ENCODE results near the gene SIN3B. TPM values are rescaled to one million over a fixed set of nuclear protein-coding genes. Genes with fewer than 3 reads are reported as not detected.

The SIN3B gene
- total RNA-seq, 2 donors from 2014 or later: 57.9 to 79.8 TPM

GRCh38 chr19:16825312-16826052 lies 3.7 kb upstream of the SIN3B start:
- Histone ChIP-seq H3K36me3 (no peaks in the 10 kb centered on the region), H3K9me3 (no peaks in the 10 kb centered on the region), H3K4me3 (peak overlapping the region; percentile 74), H3K27ac (peak overlapping the region in 1 of 2 donors; percentile 37), H3K27me3 (replicated peaks; ENCODE audit: insufficient read depth) (no peaks in the 10 kb centered on the region), H3K4me1 (ENCODE audit: control insufficient read depth in 1 of 2, low read depth in 2 of 2) (peaks cover 0 to 33% of the 10 kb centered on the region in 2 donors)
- DNase-seq (ENCODE audit: low spot score) (no peak), ATAC-seq (ENCODE audit: insufficient number of reproducible peaks, low FRiP score, low read depth) (peak; percentile 46)
- TF ChIP-seq CTCF (IDR thresholded peaks at IDR 0.05): no peak

GRCh38 chr19:16829822-16830289 lies 658 bp downstream of the SIN3B start:
- Histone ChIP-seq H3K4me1 (ENCODE audit: control insufficient read depth in 1 of 2, low read depth in 2 of 2) (peaks cover 0 to 29% of the 10 kb centered on the region in 2 donors), H3K27me3 (replicated peaks; ENCODE audit: insufficient read depth) (no peaks in the 10 kb centered on the region), H3K9me3 (no peaks in the 10 kb centered on the region), H3K4me3 (peak overlapping the region; percentile 91), H3K36me3 (peaks cover 26% of the 10 kb centered on the region), H3K27ac (peak overlapping the region; percentile 40 to 51)
- ATAC-seq (ENCODE audit: insufficient number of reproducible peaks, low FRiP score, low read depth) (no peak), DNase-seq (ENCODE audit: low spot score) (no peak)
- no peak for TF ChIP-seq CTCF (IDR thresholded peaks at IDR 0.05)

- ATAC-seq (ENCODE audit: insufficient number of reproducible peaks, low FRiP score, low read depth): no peak
- no peak for TF ChIP-seq CTCF (IDR thresholded peaks at IDR 0.05)
- Histone ChIP-seq H3K4me1 (ENCODE audit: control insufficient read depth in 1 of 2, low read depth in 2 of 2) (peaks cover 0 to 23% of the 10 kb centered on the region in 2 donors), H3K27ac (no peak overlapping the region), H3K36me3 (peaks cover 28% of the 10 kb centered on the region), H3K4me3 (no peak overlapping the region), H3K27me3 (replicated peaks; ENCODE audit: insufficient read depth) (no peaks in the 10 kb centered on the region), H3K9me3 (no peaks in the 10 kb centered on the region)
- no peak for DNase-seq (ENCODE audit: low spot score)
Observed at GRCh38 chr19:16830679-16831078, 1.5 kb downstream of the SIN3B start.

DNA sequence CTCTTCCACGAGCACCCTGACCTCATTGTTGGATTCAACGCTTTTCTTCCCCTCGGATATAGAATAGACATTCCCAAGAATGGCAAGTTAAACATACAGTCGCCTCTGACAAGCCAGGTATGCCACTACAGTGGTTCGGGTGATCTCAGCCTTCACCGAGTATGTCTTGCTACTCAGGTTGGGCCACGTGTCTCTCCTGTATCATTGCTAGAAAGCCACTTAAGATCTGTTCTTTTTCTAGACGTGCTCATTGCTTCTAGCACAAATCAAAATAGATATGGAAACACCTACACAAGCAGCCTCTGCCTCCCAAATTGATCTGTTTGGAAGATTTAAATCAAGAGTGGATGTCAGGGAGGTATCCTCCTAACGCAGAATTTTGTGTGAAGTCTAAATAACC lies 2.3 kb downstream of the SIN3B start:
- ATAC-seq (ENCODE audit: insufficient number of reproducible peaks, low FRiP score, low read depth) (no peak), DNase-seq (ENCODE audit: low spot score) (no peak)
- peaks cover 0 to 16% of the 10 kb centered on the region in 2 donors for H3K4me1 ChIP-seq (ENCODE audit: control insufficient read depth in 1 of 2, low read depth in 2 of 2)
- no peaks in the 10 kb centered on the region for H3K9me3 ChIP-seq
- H3K27ac ChIP-seq: no peak overlapping the region
- peaks cover 35% of the 10 kb centered on the region for H3K36me3 ChIP-seq
- no peak for TF ChIP-seq CTCF (IDR thresholded peaks at IDR 0.05)
- no peak overlapping the region for H3K4me3 ChIP-seq
- no peaks in the 10 kb centered on the region for H3K27me3 ChIP-seq (replicated peaks; ENCODE audit: insufficient read depth)

GRCh38 chr19:16834747-16835146 lies 5.5 kb downstream of the SIN3B start:
- H3K4me1 ChIP-seq (ENCODE audit: control insufficient read depth in 1 of 2, low read depth in 2 of 2): peaks cover 0 to 11% of the 10 kb centered on the region in 2 donors
- DNase-seq (ENCODE audit: low spot score): no peak
- no peak overlapping the region for H3K4me3 ChIP-seq
- no peak for ATAC-seq (ENCODE audit: insufficient number of reproducible peaks, low FRiP score, low read depth)
- no peak for TF ChIP-seq CTCF (IDR thresholded peaks at IDR 0.05)
- peaks cover 45% of the 10 kb centered on the region for H3K36me3 ChIP-seq
- H3K27me3 ChIP-seq (replicated peaks; ENCODE audit: insufficient read depth): no peaks in the 10 kb centered on the region
- no peak overlapping the region for H3K27ac ChIP-seq
- H3K9me3 ChIP-seq: no peaks in the 10 kb centered on the region
